Cardiac muscle cell (in vitro differentiated cells and primary cell): ENCODE results near the gene NAA40. TPM values are rescaled to one million over a fixed set of nuclear protein-coding genes. Genes with fewer than 3 reads are reported as not detected.
"Not testable (repeated sequence)": the region's sequence is repeated elsewhere in the genome, so short reads cannot be mapped to it uniquely, and the experiment has no call there.

Source experiments
- DNase-seq, 2 donors: peaks; one replicate each; pipeline versions ENCODE4 v3.0.0 to v3.0.0-alpha.2; 2010 to 2017; ENCODE audit warnings: low read depth in 1 of 2, low spot score in 1 of 2
- H3K27ac ChIP-seq: fragments of 200-600 bp; sonication (generic); 2 replicates; pipeline ENCODE4 v1.5.1; 2016
- H3K27me3 ChIP-seq: fragments of 200-600 bp; sonication (generic); 2 replicates; pipeline ENCODE4 v1.6.0; 2016; ENCODE audit warnings: control low read depth
- H3K36me3 ChIP-seq: fragments of 200-600 bp; sonication (generic); 2 replicates; pipeline ENCODE4 v1.5.1; 2016; ENCODE audit warnings: control low read depth
- H3K4me1 ChIP-seq: fragments of 200-600 bp; sonication (generic); 2 replicates; pipeline ENCODE4 v1.8.1; 2017; ENCODE audit warnings: low read depth, mild to moderate bottlenecking, mixed run types
- H3K4me3 ChIP-seq: fragments of 200-600 bp; sonication (generic); 2 replicates; pipeline ENCODE4 v1.5.1; 2016; ENCODE audit warnings: mild to moderate bottlenecking
- H3K9me3 ChIP-seq: fragments of 200-600 bp; sonication (generic); 2 replicates; pipeline ENCODE4 v1.5.1; 2017; ENCODE audit warnings: low read depth, mild to moderate bottlenecking, control low read depth
- CTCF ChIP-seq: IDR thresholded peaks from 2 replicates; pipeline ENCODE4 v1.5.1; 2012; ENCODE audit warnings: low read depth, mild to moderate bottlenecking, low read length
- polyA plus RNA-seq: library from polyadenylated mRNA; unstranded; fragments of >200 nt; fragmentation: Nextera tagmentation; extraction: Ambion mirVana; gene quantifications from 2 replicates; pipeline ENCODE4 v1.2.1, GENCODE V29; 2016
- total RNA-seq: library from RNA; depleted of rRNA; stranded (reverse); fragments of >200 nt; gene quantifications from 2 replicates; pipeline ENCODE4 v1.2.3, GENCODE V29; 2016

The NAA40 gene
- total and polyA plus RNA-seq, 2 experiments from 2014 or later, result 59.1 to 82.7 TPM

- TF ChIP-seq CTCF, result no peak
- no peak for DNase-seq
- H3K4me1 ChIP-seq, result no peaks in the 10 kb centered on the region
- H3K36me3 ChIP-seq, result no peaks in the 10 kb centered on the region
- H3K4me3 ChIP-seq, result no peak overlapping the region
- H3K27ac ChIP-seq, result no peak overlapping the region
- H3K9me3 ChIP-seq, result no peaks in the 10 kb centered on the region
- H3K27me3 ChIP-seq, result no peaks in the 10 kb centered on the region
Measured at GRCh38 chr11:63969461-63969860, 30.7 kb downstream of the NAA40 start.

- no peak for TF ChIP-seq CTCF
- Histone ChIP-seq H3K4me1 (peaks cover 6% of the 10 kb centered on the region), H3K27me3 (no peaks in the 10 kb centered on the region), H3K27ac (no peak overlapping the region), H3K36me3 (no peaks in the 10 kb centered on the region), H3K4me3 (no peak overlapping the region), H3K9me3 (no peaks in the 10 kb centered on the region)
- DNase-seq, result no peak
Measured at GRCh38 chr11:63970902-63971301, 32.1 kb downstream of the NAA40 start.

GRCh38 chr11:63973912-63974258 lies 35.1 kb downstream of the NAA40 start:
- not testable (repeated sequence) for H3K4me3 ChIP-seq, H3K36me3 ChIP-seq, H3K9me3 ChIP-seq, DNase-seq, H3K27me3 ChIP-seq, H3K27ac ChIP-seq
- peaks cover 11% of the 10 kb centered on the region for H3K4me1 ChIP-seq

- peak within 1 kb of the TSS; percentile 50 for H3K4me3 ChIP-seq
- peak; percentile 99 to 100 for DNase-seq
- no peaks in the 10 kb centered on the region for H3K36me3 ChIP-seq
- no peaks in the 10 kb centered on the region for H3K9me3 ChIP-seq
- TF ChIP-seq CTCF, result no peak
- H3K4me1 ChIP-seq, result peaks cover 11% of the 10 kb centered on the region
- H3K27ac ChIP-seq, result peak within 1 kb of the TSS; percentile 92
- H3K27me3 ChIP-seq, result no peaks in the 10 kb centered on the region
Measured at GRCh38 chr11:63974259-63975143, 35.7 kb downstream of the NAA40 start, which contains the start of gene COX8A. Gene COX8A, plus strand, starts transcription at chr11:63974620. Its CDS starts 61 bp downstream, at chr11:63974681.

- H3K27me3 ChIP-seq, result no peaks in the 10 kb centered on the region
- no peak for DNase-seq
- H3K4me1 ChIP-seq, result peaks cover 11% of the 10 kb centered on the region
- H3K4me3 ChIP-seq, result no peak overlapping the region
- no peaks in the 10 kb centered on the region for H3K36me3 ChIP-seq
- no peaks in the 10 kb centered on the region for H3K9me3 ChIP-seq
- no peak for TF ChIP-seq CTCF
- H3K27ac ChIP-seq, result peak overlapping the region; percentile 71
Measured at GRCh38 chr11:63978551-63979239, 39.9 kb downstream of the NAA40 start.

- Histone ChIP-seq H3K27me3 (no peaks in the 10 kb centered on the region), H3K4me3 (no peak overlapping the region), H3K27ac (peak overlapping the region; percentile 52), H3K9me3 (no peaks in the 10 kb centered on the region), H3K36me3 (no peaks in the 10 kb centered on the region), H3K4me1 (peaks cover 11% of the 10 kb centered on the region)
- DNase-seq, result no peak
- TF ChIP-seq CTCF, result no peak
Measured at GRCh38 chr11:63979426-63979825, 40.6 kb downstream of the NAA40 start.
